ENCODE measurements around the gene RALGAPA2. TPM values are rescaled to one million over a fixed set of nuclear protein-coding genes. Genes with fewer than 3 reads are reported as not detected.

RALGAPA2 gene
- polyA plus RNA-seq, 1 of the 3 experiments (the other 2 are of a cell fraction), result 1.0 TPM

DNA sequence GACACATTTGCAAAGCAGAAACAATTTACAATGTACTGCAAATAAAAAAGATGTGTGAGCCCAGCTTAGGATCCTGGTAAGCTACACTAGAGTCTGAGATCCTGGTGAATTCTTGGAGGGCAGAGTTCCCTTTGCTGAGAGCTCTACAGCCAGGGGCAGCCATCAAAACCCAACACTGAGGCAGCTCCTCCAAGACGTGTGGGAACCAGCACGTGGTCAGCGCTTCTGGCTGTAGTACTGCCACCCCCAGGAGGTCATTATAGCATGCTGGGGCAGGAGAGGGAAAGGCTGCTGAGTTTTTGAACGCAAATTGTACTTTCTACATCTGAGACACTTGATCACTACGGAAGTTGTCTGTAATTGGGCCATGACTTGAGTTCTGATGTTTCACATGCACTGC is 213.0 kb downstream of the RALGAPA2 start:
- Histone ChIP-seq H3K36me3 (replicated peaks in 1 of 2; ENCODE audit: control insufficient read depth in 1 of 2, insufficient read depth in 2 of 2, low read length in 1 of 2) (peaks cover 4 to 6% of the 10 kb centered on the region in 2 experiments), H3F3A (replicated peaks; ENCODE audit: insufficient read depth) (no peaks in the 10 kb centered on the region), H3K9me2 (no peaks in the 10 kb centered on the region), H2AFZ (ENCODE audit: low read depth) (no peak overlapping the region), H3K9me3 (no peaks in the 10 kb centered on the region), H3K9ac (no peak overlapping the region), H4K20me1 (ENCODE audit: insufficient read depth) (no peaks in the 10 kb centered on the region), H3K27me3 (ENCODE audit: insufficient read depth) (no peaks in the 10 kb centered on the region), H3K27ac (ENCODE audit: low read depth in 2 of 2, low read length in 1 of 2) (no peak overlapping the region), H3K4me3 (ENCODE audit: low read depth in 2 of 2, low read length in 1 of 2) (no peak overlapping the region), H3K4me1 (ENCODE audit: control insufficient read depth in 1 of 2, insufficient read depth in 2 of 2, low read depth in 1 of 2, low read length in 1 of 2) (peaks cover 0 to 11% of the 10 kb centered on the region in 2 experiments; a peak in 1 of 4 replicates), H3K79me2 (ENCODE audit: insufficient read depth) (no peaks in the 10 kb centered on the region), H3K4me2 (no peak overlapping the region)
- WGBS (ENCODE audit: low lambda C conversion rate), result 90% methylated on average over 5 of the region's 5 CpGs
- DNase-seq, result no peak
- TF ChIP-seq, protein P1, sequence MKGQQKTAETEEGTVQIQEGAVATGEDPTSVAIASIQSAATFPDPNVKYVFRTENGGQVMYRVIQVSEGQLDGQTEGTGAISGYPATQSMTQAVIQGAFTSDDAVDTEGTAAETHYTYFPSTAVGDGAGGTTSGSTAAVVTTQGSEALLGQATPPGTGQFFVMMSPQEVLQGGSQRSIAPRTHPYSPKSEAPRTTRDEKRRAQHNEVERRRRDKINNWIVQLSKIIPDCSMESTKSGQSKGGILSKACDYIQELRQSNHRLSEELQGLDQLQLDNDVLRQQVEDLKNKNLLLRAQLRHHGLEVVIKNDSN (IDR thresholded peaks at IDR 0.05; ENCODE audit: borderline replicate concordance, low read depth), result no peak
- TF ChIP-seq CHD2 (IDR thresholded peaks at IDR 0.05; ENCODE audit: low read length, partially characterized antibody) (no peak), EZH2phosphoT487 (IDR thresholded peaks at IDR 0.05; ENCODE audit: borderline replicate concordance, low read depth) (no peak), GATA2 (CRISPR knock-in tag; IDR thresholded peaks at IDR 0.05) (no peak), NFIC (IDR thresholded peaks at IDR 0.05; ENCODE audit: borderline replicate concordance) (no peak), JUND (IDR thresholded peaks at IDR 0.05) (no peak), RXRA (IDR thresholded peaks at IDR 0.05; ENCODE audit: borderline replicate concordance, low read depth) (no peak), NRF1 (IDR thresholded peaks at IDR 0.05; ENCODE audit: low read depth, low read length) (no peak), TCF12 (IDR thresholded peaks at IDR 0.05) (no peak), SMC3 (IDR thresholded peaks at IDR 0.05; ENCODE audit: low read depth, low read length) (no peak), MEF2A (IDR thresholded peaks at IDR 0.05; ENCODE audit: borderline replicate concordance, low read depth) (no peak), RFX5 (IDR thresholded peaks at IDR 0.05; ENCODE audit: low read length) (no peak), FOSL2 (IDR thresholded peaks at IDR 0.05; ENCODE audit: borderline replicate concordance, low read depth) (no peak)
- TF ChIP-seq, protein P2, sequence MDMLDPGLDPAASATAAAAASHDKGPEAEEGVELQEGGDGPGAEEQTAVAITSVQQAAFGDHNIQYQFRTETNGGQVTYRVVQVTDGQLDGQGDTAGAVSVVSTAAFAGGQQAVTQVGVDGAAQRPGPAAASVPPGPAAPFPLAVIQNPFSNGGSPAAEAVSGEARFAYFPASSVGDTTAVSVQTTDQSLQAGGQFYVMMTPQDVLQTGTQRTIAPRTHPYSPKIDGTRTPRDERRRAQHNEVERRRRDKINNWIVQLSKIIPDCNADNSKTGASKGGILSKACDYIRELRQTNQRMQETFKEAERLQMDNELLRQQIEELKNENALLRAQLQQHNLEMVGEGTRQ (IDR thresholded peaks at IDR 0.05; ENCODE audit: borderline replicate concordance, low read depth, low read length), result no peak
- ChIA-PET POLR2A (no interaction called here), CTCF (interaction anchor here (0.7 to 1.4 kb wide), 3 partner anchors 10 to 416 kb away, joined by 3 to 4 read pairs (median 4); no protein-coding TSS in a partner anchor)

DNA sequence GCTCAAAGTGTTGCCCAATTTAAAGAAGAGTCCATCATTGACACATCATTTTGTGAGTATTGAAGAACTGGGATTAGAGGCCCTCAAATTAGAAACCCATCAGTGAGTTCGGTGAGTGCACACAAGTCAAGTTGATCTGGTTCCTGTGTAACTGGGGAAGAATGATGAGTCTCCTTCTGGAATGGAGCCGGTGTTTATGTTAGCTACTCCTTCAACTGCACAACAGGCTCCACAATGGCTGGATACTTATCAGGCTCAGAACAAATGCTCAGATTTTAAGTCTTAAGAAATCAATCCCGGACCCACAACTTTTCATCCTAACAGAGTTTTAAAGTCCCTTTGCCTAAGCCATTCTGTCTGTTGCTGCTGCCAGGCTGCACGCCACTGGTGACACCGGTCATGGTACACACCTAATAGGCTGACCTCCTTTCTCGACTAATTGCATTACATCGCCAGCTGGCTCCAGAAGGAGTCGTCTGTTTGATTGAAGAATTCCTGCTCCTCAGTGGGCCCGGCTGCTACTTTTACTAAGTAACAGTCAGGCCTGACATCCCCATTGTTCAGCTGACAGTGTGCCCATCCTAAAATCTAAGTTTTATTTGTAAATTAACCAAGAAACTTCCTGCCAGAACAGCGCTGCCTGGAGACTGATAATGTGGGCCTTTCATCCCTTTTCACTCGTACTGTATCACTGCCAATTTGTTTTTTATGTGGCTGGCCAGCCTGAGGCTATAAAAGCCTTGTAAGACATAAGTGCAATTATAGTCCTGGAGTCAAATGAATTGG is 214.2 kb downstream of the RALGAPA2 start:
- WGBS (ENCODE audit: low lambda C conversion rate), result 63% methylated on average over 11 of the region's 11 CpGs
- Histone ChIP-seq H3K4me2 (no peak overlapping the region), H3K9me2 (no peaks in the 10 kb centered on the region), H3K9ac (no peak overlapping the region), H3K27ac (ENCODE audit: low read depth in 2 of 2, low read length in 1 of 2) (no peak overlapping the region; a peak in 1 of 4 replicates), H3K4me3 (ENCODE audit: low read depth in 2 of 2, low read length in 1 of 2) (no peak overlapping the region), H3K4me1 (ENCODE audit: control insufficient read depth in 1 of 2, insufficient read depth in 2 of 2, low read depth in 1 of 2, low read length in 1 of 2) (peaks cover 0 to 12% of the 10 kb centered on the region in 2 experiments; a peak in 2 of 4 replicates), H4K20me1 (ENCODE audit: insufficient read depth) (no peaks in the 10 kb centered on the region), H2AFZ (ENCODE audit: low read depth) (no peak overlapping the region), H3K27me3 (ENCODE audit: insufficient read depth) (no peaks in the 10 kb centered on the region), H3K36me3 (replicated peaks in 1 of 2; ENCODE audit: control insufficient read depth in 1 of 2, insufficient read depth in 2 of 2, low read length in 1 of 2) (peaks cover 4 to 6% of the 10 kb centered on the region in 2 experiments), H3K9me3 (no peaks in the 10 kb centered on the region), H3F3A (replicated peaks; ENCODE audit: insufficient read depth) (no peaks in the 10 kb centered on the region), H3K79me2 (ENCODE audit: insufficient read depth) (no peaks in the 10 kb centered on the region)
- CTCF ChIA-PET, result interaction anchor here (0.5 to 1.4 kb wide), 4 partner anchors 33 to 479 kb away, joined by 3 to 4 read pairs (median 4); no protein-coding TSS in a partner anchor
- POLR2A ChIA-PET, result no interaction called here
- DNase-seq, result peak; percentile 28
- TF ChIP-seq JUND (IDR thresholded peaks at IDR 0.05) (no peak), GATA2 (CRISPR knock-in tag; IDR thresholded peaks at IDR 0.05) (peak; percentile 55; the same call in 1 of the 2 replicates), EP300 (IDR thresholded peaks at IDR 0.05; ENCODE audit: borderline replicate concordance in 1 of 2, low read depth in 1 of 2, low read length in 1 of 2) (0 out of 4 replicates have a peak, but pooled peaks of 1 of the 2 experiments have one; percentile 11), CHD2 (IDR thresholded peaks at IDR 0.05; ENCODE audit: low read length, partially characterized antibody) (peak; percentile 12)
